MM.1S (cell line): Measurements from ENCODE around the gene MLC1.

Source experiments
- DNase-seq: peaks from one replicate; pipeline ENCODE4 v3.0.0-alpha.2; 2015
- H2AFZ ChIP-seq: fragments of 300-600 bp; sonication (generic); 2 replicates; pipeline ENCODE4 v1.6.0; 2016; ENCODE audit warnings: antibody characterized with exemption, low read length
- H3F3A ChIP-seq: fragments of 300-600 bp; sonication (generic); 2 replicates; pipeline ENCODE4 v1.6.1; 2016; ENCODE audit warnings: mild to moderate bottlenecking, antibody characterized with exemption, low read length, moderate library complexity, mixed read lengths; ENCODE audit not compliant: insufficient read depth
- H3K27ac ChIP-seq: fragments of 300-600 bp; sonication (generic); 2 replicates; pipeline ENCODE4 v1.5.1; 2016; ENCODE audit warnings: mild to moderate bottlenecking, low read length
- H3K27me3 ChIP-seq: fragments of 300-600 bp; sonication (generic); replicated peaks from 2 replicates; pipeline ENCODE4 v1.6.0; 2016; ENCODE audit warnings: low read length; ENCODE audit not compliant: insufficient read depth
- H3K36me3 ChIP-seq: fragments of 300-600 bp; sonication (generic); replicated peaks from 2 replicates; pipeline ENCODE4 v1.6.1; 2016; ENCODE audit warnings: mild to moderate bottlenecking, low read length, mixed read lengths; ENCODE audit not compliant: insufficient read depth
- H3K4me1 ChIP-seq: fragments of 300-600 bp; sonication (generic); 2 replicates; pipeline ENCODE4 v1.6.1; 2016; ENCODE audit warnings: low read length, mixed read lengths
- H3K4me2 ChIP-seq: fragments of 300-600 bp; sonication (generic); 2 replicates; pipeline ENCODE4 v1.6.0; 2016; ENCODE audit warnings: low read depth, low read length
- H3K4me3 ChIP-seq: fragments of 300-600 bp; sonication (generic); 2 replicates; pipeline ENCODE4 v1.5.1; 2016; ENCODE audit warnings: low read length, mixed read lengths
- H3K79me2 ChIP-seq: fragments of 300-600 bp; sonication (generic); 2 replicates; pipeline ENCODE4 v1.6.1; 2016; ENCODE audit warnings: mixed run types, low read length, mixed read lengths
- H3K9ac ChIP-seq: fragments of 300-600 bp; sonication (generic); 2 replicates; pipeline ENCODE4 v1.6.1; 2016; ENCODE audit warnings: low read length, mixed read lengths
- H3K9me2 ChIP-seq: fragments of 300-600 bp; sonication (generic); replicated peaks from 2 replicates; pipeline ENCODE4 v1.6.1; 2016; ENCODE audit warnings: mild to moderate bottlenecking, low read length, mixed read lengths; ENCODE audit not compliant: insufficient read depth
- H3K9me3 ChIP-seq: fragments of 300-600 bp; sonication (generic); replicated peaks from 2 replicates; pipeline ENCODE4 v1.6.1; 2016; ENCODE audit warnings: mild to moderate bottlenecking, low read length, mixed read lengths; ENCODE audit not compliant: insufficient read depth
- H4K20me1 ChIP-seq: fragments of 300-600 bp; sonication (generic); 2 replicates; pipeline ENCODE4 v1.6.1; 2016; ENCODE audit warnings: mild to moderate bottlenecking, low read length, moderate library complexity, mixed read lengths; ENCODE audit not compliant: insufficient read depth
- CTCF ChIP-seq: fragments of 300-600 bp; sonication (generic); IDR thresholded peaks from 2 replicates; pipeline ENCODE4 v1.5.1; 2016; ENCODE audit warnings: antibody characterized with exemption, low read length, mixed read lengths
- EZH2 ChIP-seq: fragments of 300-600 bp; sonication (generic); optimal IDR thresholded peaks from 2 replicates; pipeline ENCODE3; 2017; ENCODE audit warnings: low read depth, mild to moderate bottlenecking, antibody characterized with exemption, low read length, mixed read lengths
- EZH2phosphoT487 ChIP-seq: fragments of 300-600 bp; sonication (generic); IDR thresholded peaks from 2 replicates; pipeline ENCODE4 v1.6.1; 2018; ENCODE audit warnings: antibody characterized with exemption, low read length

Gene MLC1

DNA sequence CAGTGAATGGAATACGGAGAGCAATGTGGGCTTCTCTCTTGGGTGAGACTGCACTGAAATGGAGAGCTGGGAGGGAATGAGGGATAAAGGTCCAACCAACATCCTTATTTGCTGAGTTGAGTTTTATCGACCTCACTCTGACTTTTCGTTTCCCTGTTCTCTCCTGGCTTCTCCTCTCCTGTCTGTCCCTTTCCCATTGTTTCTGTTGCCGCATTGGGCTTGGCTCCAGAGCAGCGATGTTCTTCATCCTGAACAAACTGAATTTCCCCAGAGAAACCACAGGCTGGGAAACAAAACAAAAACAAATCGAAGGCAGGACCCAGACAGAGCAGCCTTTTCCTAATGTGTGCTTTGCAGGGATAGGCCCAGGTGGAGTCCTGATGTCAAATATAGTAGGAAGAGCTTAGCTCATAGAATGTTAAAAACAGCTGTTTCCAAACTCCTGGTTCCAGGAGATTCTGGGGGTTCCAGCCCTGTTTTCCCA lies 34.6 kb upstream of the MLC1 start:
- Histone ChIP-seq H3K79me2 (no peaks in the 10 kb centered on the region), H3K27me3 (peaks cover 75% of the 10 kb centered on the region), H3K4me2 (no peak overlapping the region), H3K9ac (no peak overlapping the region), H4K20me1 (no peaks in the 10 kb centered on the region), H3K9me3 (no peaks in the 10 kb centered on the region), H2AFZ (no peak overlapping the region), H3K27ac (no peak overlapping the region), H3K9me2 (no peaks in the 10 kb centered on the region), H3K36me3 (no peaks in the 10 kb centered on the region), H3K4me3 (no peak overlapping the region), H3F3A (no peaks in the 10 kb centered on the region), H3K4me1 (no peaks in the 10 kb centered on the region)
- DNase-seq = no peak
- no peak for TF ChIP-seq CTCF
- no peak for TF ChIP-seq EZH2
- no peak for TF ChIP-seq EZH2phosphoT487

DNA sequence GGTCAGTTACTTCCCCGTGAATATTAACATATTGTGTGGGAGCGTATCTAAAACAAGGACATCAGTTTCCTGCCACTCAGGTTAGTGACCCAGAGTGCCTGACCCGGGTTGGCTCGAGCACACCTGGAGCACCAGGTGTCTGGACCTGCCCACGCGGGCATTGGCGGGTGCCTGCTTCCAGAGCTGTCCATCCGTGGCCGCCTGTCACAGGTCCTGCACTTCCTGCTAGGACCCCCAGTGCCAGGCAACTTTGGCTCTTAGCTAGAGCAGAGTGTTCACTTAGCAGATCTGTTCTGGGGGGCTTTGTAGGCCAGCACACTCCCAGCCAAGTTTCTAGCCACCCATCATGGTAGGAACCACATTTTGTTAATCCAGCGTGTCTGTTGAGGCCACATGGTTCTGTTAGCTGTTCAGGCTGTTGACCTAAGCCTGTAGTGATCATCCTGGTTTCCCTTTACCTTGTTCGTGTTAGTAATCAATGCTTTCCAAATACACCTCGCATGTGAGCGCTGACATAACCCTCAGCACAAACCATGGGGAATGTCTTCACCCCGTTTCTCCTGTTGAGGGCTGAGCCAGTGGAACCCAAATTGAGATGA lies 34.0 kb upstream of the MLC1 start:
- no peaks in the 10 kb centered on the region for H3K9me2 ChIP-seq
- no peaks in the 10 kb centered on the region for H3K36me3 ChIP-seq
- TF ChIP-seq EZH2phosphoT487 (no peak), EZH2 (no peak), CTCF (no peak)
- no peaks in the 10 kb centered on the region for H3F3A ChIP-seq
- H3K9ac ChIP-seq = no peak overlapping the region
- no peaks in the 10 kb centered on the region for H3K79me2 ChIP-seq
- peaks cover 75% of the 10 kb centered on the region for H3K27me3 ChIP-seq
- H4K20me1 ChIP-seq = no peaks in the 10 kb centered on the region
- no peaks in the 10 kb centered on the region for H3K4me1 ChIP-seq
- H2AFZ ChIP-seq = no peak overlapping the region
- DNase-seq = no peak
- no peak overlapping the region for H3K27ac ChIP-seq
- H3K9me3 ChIP-seq = no peaks in the 10 kb centered on the region
- H3K4me3 ChIP-seq = no peak overlapping the region
- no peak overlapping the region for H3K4me2 ChIP-seq

GRCh38 chr22:50118557-50119168 lies 33.4 kb upstream of the MLC1 start:
- Histone ChIP-seq H3K4me2 (no peak overlapping the region), H3K4me3 (no peak overlapping the region), H3K36me3 (no peaks in the 10 kb centered on the region), H3K9ac (no peak overlapping the region), H3K27me3 (peaks cover 75% of the 10 kb centered on the region), H3K79me2 (no peaks in the 10 kb centered on the region), H3K27ac (no peak overlapping the region), H3K4me1 (no peaks in the 10 kb centered on the region), H3K9me3 (no peaks in the 10 kb centered on the region), H4K20me1 (no peaks in the 10 kb centered on the region), H3K9me2 (no peaks in the 10 kb centered on the region), H2AFZ (no peak overlapping the region), H3F3A (no peaks in the 10 kb centered on the region)
- DNase-seq = no peak
- no peak for TF ChIP-seq EZH2
- TF ChIP-seq EZH2phosphoT487 = no peak
- no peak for TF ChIP-seq CTCF
